H9 (cell line): ENCODE results near the gene FGF4. TPM values are rescaled to one million over a fixed set of nuclear protein-coding genes. Genes with fewer than 3 reads are reported as not detected.

ENCODE experiments used
- DNase-seq: peaks from one replicate; pipeline ENCODE4 v3.0.0-alpha.2; 2017
- H2AFZ ChIP-seq: one replicate; pipeline ENCODE4 v1.6.1; 2013; ENCODE audit warnings: mild to moderate bottlenecking, low read length, control low read depth, moderate library complexity
- H2AK5ac ChIP-seq: 2 replicates; pipeline ENCODE4 v1.6.1; 2013; ENCODE audit warnings: low read length, control low read depth, mixed read lengths; ENCODE audit not compliant: insufficient read length
- H2BK120ac ChIP-seq: one replicate; pipeline ENCODE4 v1.6.1; 2013; ENCODE audit warnings: low read depth, mild to moderate bottlenecking, low read length, control low read depth, inconsistent platforms; ENCODE audit not compliant: poor library complexity, severe bottlenecking
- H2BK12ac ChIP-seq: 2 replicates; pipeline ENCODE4 v1.6.1; 2013; ENCODE audit warnings: low read length, control low read depth, mixed read lengths, low read depth; ENCODE audit not compliant: insufficient read length
- H2BK15ac ChIP-seq: 2 replicates; pipeline ENCODE4 v1.6.1; 2013; ENCODE audit warnings: low read depth, low read length, control low read depth
- H2BK20ac ChIP-seq: one replicate; pipeline ENCODE4 v1.6.1; 2013; ENCODE audit warnings: low read depth, mild to moderate bottlenecking, low read length, control low read depth, inconsistent platforms; ENCODE audit not compliant: poor library complexity, severe bottlenecking
- H2BK5ac ChIP-seq: 2 replicates; pipeline ENCODE4 v1.6.1; 2013; ENCODE audit warnings: low read length, control low read depth, mixed read lengths; ENCODE audit not compliant: insufficient read length
- H3K14ac ChIP-seq: 2 replicates; pipeline ENCODE4 v1.6.1; 2013; ENCODE audit warnings: low read length, control low read depth; ENCODE audit not compliant: insufficient read depth
- H3K18ac ChIP-seq: 2 replicates; pipeline ENCODE4 v1.6.1; 2013; ENCODE audit warnings: low read depth, mild to moderate bottlenecking, mixed read lengths, low read length, control low read depth; ENCODE audit not compliant: insufficient read length
- H3K23ac ChIP-seq: 2 replicates; pipeline ENCODE4 v1.6.1; 2013; ENCODE audit warnings: low read length, control low read depth, mixed read lengths, low read depth; ENCODE audit not compliant: insufficient read length
- H3K23me2 ChIP-seq: 2 replicates; pipeline ENCODE4 v1.6.1; 2013; ENCODE audit warnings: low read depth, mild to moderate bottlenecking, mixed read lengths, low read length, control low read depth; ENCODE audit not compliant: insufficient read length, poor library complexity, severe bottlenecking
- H3K27ac ChIP-seq: 2 replicates; pipeline ENCODE4 v1.5.1; 2013; ENCODE audit warnings: low read length, control low read depth, mixed read lengths, low read depth; ENCODE audit not compliant: insufficient read length
- H3K27me3 ChIP-seq: 2 replicates; pipeline ENCODE4 v1.6.1; 2013; ENCODE audit warnings: low read length, control low read depth, inconsistent platforms; ENCODE audit not compliant: insufficient read depth
- H3K4ac ChIP-seq: 2 replicates; pipeline ENCODE4 v1.6.1; 2013; ENCODE audit warnings: low read depth, mild to moderate bottlenecking, control low read depth, inconsistent platforms, low read length, moderate library complexity
- H3K4me1 ChIP-seq: 2 replicates; pipeline ENCODE4 v1.6.1; 2013; ENCODE audit warnings: low read length, control low read depth, inconsistent platforms; ENCODE audit not compliant: insufficient read depth
- H3K4me2 ChIP-seq: 2 replicates; pipeline ENCODE4 v1.6.1; 2013; ENCODE audit warnings: low read length, control low read depth, mixed read lengths; ENCODE audit not compliant: insufficient read length, insufficient read depth
- H3K56ac ChIP-seq: 2 replicates; pipeline ENCODE4 v1.6.1; 2013; ENCODE audit warnings: low read depth, mild to moderate bottlenecking, mixed read lengths, low read length, control low read depth; ENCODE audit not compliant: insufficient read length
- H3K79me1 ChIP-seq: 2 replicates; pipeline ENCODE4 v1.6.1; 2013; ENCODE audit warnings: low read depth, mild to moderate bottlenecking, moderate library complexity, low read length, control low read depth, inconsistent platforms; ENCODE audit not compliant: insufficient read depth, poor library complexity, severe bottlenecking
- H3K79me2 ChIP-seq: 2 replicates; pipeline ENCODE4 v1.6.1; 2013; ENCODE audit warnings: low read length, control low read depth, inconsistent platforms; ENCODE audit not compliant: insufficient read depth
- H3K9ac ChIP-seq: 2 replicates; pipeline ENCODE4 v1.6.1; 2013; ENCODE audit warnings: low read length, control low read depth, mixed read lengths; ENCODE audit not compliant: insufficient read length; ENCODE audit errors: extremely low read depth
- H3K9me3 ChIP-seq: one replicate; pipeline ENCODE4 v1.6.1; 2013; ENCODE audit warnings: low read depth, low read length, inconsistent platforms; ENCODE audit not compliant: control insufficient read depth
- H3T11ph ChIP-seq: one replicate; pipeline ENCODE4 v1.6.1; 2013; ENCODE audit warnings: mild to moderate bottlenecking, low read length, control low read depth, inconsistent platforms
- H4K20me1 ChIP-seq: one replicate; pipeline ENCODE4 v1.6.1; 2013; ENCODE audit not compliant: control insufficient read depth, insufficient read length, insufficient read depth
- H4K5ac ChIP-seq: 2 replicates; pipeline ENCODE4 v1.6.1; 2013; ENCODE audit warnings: low read depth, mild to moderate bottlenecking, mixed read lengths, low read length, control low read depth; ENCODE audit not compliant: insufficient read length
- H4K8ac ChIP-seq: replicated peaks from 2 replicates; pipeline ENCODE4 v1.6.1; 2013; ENCODE audit warnings: low read length, control low read depth, mixed read lengths, low read depth; ENCODE audit not compliant: insufficient read length
- H4K91ac ChIP-seq: 2 replicates; pipeline ENCODE4 v1.6.1; 2013; ENCODE audit warnings: low read depth, mild to moderate bottlenecking, moderate library complexity, mixed read lengths, low read length, control low read depth; ENCODE audit not compliant: insufficient read length
- H3K27ac Mint-ChIP-seq, 3 experiments: 2 replicates in 2 of 3; 3 replicates in 1 of 3; pipeline ENCODE4 v1.8.0; 2020 to 2021; ENCODE audit warnings: mixed read lengths in 3 of 3, mild to moderate bottlenecking in 1 of 3, moderate library complexity in 1 of 3
- H3K27me3 Mint-ChIP-seq: 2 replicates; pipeline ENCODE4 v1.8.0; 2021; ENCODE audit warnings: low read depth, mild to moderate bottlenecking, moderate library complexity, mixed read lengths
- H3K36me3 Mint-ChIP-seq, 3 experiments: 2 replicates in 2 of 3; 3 replicates in 1 of 3; pipeline ENCODE4 v1.8.0; 2020 to 2021; ENCODE audit warnings: low read depth in 3 of 3, mixed read lengths in 3 of 3; ENCODE audit not compliant: insufficient read depth in 1 of 3
- H3K4me1 Mint-ChIP-seq, 2 experiments: 2 replicates each; pipeline ENCODE4 v1.8.0; 2020; ENCODE audit warnings: mixed read lengths in 2 of 2
- H3K4me3 Mint-ChIP-seq, 2 experiments: 2 replicates in 1 of 2; 3 replicates in 1 of 2; pipeline ENCODE4 v1.8.0; 2020 to 2021; ENCODE audit warnings: mild to moderate bottlenecking in 2 of 2, mixed read lengths in 2 of 2, moderate library complexity in 1 of 2
- H3K9me3 Mint-ChIP-seq, 2 experiments: 2 replicates in 1 of 2; 3 replicates in 1 of 2; pipeline ENCODE4 v1.8.0; 2020; ENCODE audit warnings: mild to moderate bottlenecking in 2 of 2, mixed read lengths in 2 of 2, moderate library complexity in 1 of 2
- CTCF ChIP-seq: fragments of 200-600 bp; sonication (generic); conservative IDR thresholded peaks from 3 replicates; pipeline ENCODE4 v1.8.0; 2021; ENCODE audit warnings: antibody characterized with exemption, mild to moderate bottlenecking
- WGBS: extraction: QIAGEN DNeasy Blood & Tissue Kit; methylation state at CpG from one replicate; pipeline ENCODE4 v1.1.7; 2013; ENCODE audit warnings: missing lambda C conversion rate, low lambda C conversion rate, mixed read lengths; ENCODE audit not compliant: insufficient read length; ENCODE audit errors: extremely low coverage; 5-methylcytosine and 5-hydroxymethylcytosine counted together
- total RNA-seq: library from RNA; stranded (reverse); gene quantifications from 2 replicates; pipeline ENCODE4 v1.2.1, GENCODE V29; 2021

Gene FGF4
- total RNA-seq, 1 experiment from 2014 or later: 0.68 TPM

DNA sequence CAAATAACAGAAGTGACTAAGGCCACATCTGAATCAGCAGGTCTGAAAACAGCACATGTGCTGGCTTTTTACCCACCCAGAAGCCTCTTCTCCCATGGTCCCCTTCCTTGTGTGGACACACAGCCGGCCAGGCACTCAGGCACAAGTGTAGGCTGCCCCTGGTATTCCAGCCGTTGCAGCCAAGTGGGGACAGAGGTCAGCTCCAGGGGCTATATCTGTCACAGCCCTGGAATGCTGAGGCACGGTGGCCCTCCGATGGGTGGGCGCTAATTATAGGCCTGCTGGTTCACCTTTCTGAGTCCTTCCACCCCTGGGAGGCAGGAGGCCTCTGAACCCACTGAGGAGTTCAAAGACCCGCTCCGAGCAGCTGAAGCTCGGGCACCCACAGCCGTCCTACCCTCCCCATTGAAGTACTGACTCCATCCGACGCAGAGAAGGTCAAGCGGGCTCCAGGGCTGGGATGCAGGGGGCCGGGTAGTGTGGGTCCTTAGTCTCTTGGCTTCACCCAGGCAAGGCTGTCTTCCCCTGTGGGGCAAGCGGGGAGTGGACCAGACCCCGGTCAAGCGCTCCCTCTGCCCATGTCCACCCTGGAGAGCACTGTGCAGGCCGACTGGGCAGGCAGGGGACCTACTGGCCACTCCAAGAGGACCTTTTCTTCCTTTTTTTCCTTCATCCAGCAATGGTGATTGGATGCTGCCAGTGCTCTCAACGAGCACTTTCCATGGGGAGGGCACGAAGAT lies 29.8 kb upstream of the FGF4 start:
- Histone ChIP-seq H3K23me2 (peaks cover 3% of the 10 kb centered on the region), H2AFZ (no peak overlapping the region), H4K91ac (no peak overlapping the region), H3K79me2 (no peaks in the 10 kb centered on the region), H2BK12ac (no peak overlapping the region), H3K14ac (no peak overlapping the region), H2AK5ac (no peak overlapping the region), H3K9ac (no peak overlapping the region), H2BK5ac (no peak overlapping the region), H3K79me1 (no peaks in the 10 kb centered on the region), H3K4me2 (no peak overlapping the region), H3K18ac (no peak overlapping the region), H3T11ph (no peak overlapping the region), H3K4ac (no peak overlapping the region), H3K27ac (no peak overlapping the region), H3K56ac (no peak overlapping the region), H3K23ac (no peak overlapping the region), H3K9me3 (no peaks in the 10 kb centered on the region), H3K27me3 (no peaks in the 10 kb centered on the region; the same call in 1 of the 2 replicates), H4K20me1 (no peaks in the 10 kb centered on the region), H3K4me1 (no peaks in the 10 kb centered on the region), H4K5ac (no peak overlapping the region), H2BK20ac (no peak overlapping the region), H4K8ac (no peak overlapping the region), H2BK15ac (no peak overlapping the region), H2BK120ac (no peak overlapping the region)
- H3K4me1 Mint-ChIP-seq: peaks cover 8% of the 10 kb centered on the region in 2 experiments
- no peak overlapping the region for H3K4me3 Mint-ChIP-seq
- H3K27me3 Mint-ChIP-seq: peaks cover 33% of the 10 kb centered on the region
- H3K9me3 Mint-ChIP-seq: peaks cover 0 to 3% of the 10 kb centered on the region in 2 experiments; a peak in 2 of 5 replicates
- no CpG with 5 or more reads among the region's 19 CpGs for WGBS
- peaks cover 0 to 5% (median 0%) of the 10 kb centered on the region in 3 experiments; a peak in 3 of 7 replicates for H3K36me3 Mint-ChIP-seq
- no peak for DNase-seq
- H3K27ac Mint-ChIP-seq: no peak overlapping the region
- no peak for TF ChIP-seq CTCF
